Trophoblast cell (in vitro differentiated cells and primary cell): ENCODE measurements around the gene LIMCH1.
"Not testable (repeated sequence)": the region's sequence is repeated elsewhere in the genome, so short reads cannot be mapped to it uniquely, and the experiment has no call there.

Experiments
- DNase-seq, 2 donors: peaks; one replicate each; pipeline ENCODE4 v3.0.0-alpha.2; 2016
- H2AFZ ChIP-seq: 2 replicates; pipeline ENCODE4 v1.6.1; 2013; ENCODE audit warnings: low read length, moderate library complexity, mild to moderate bottlenecking; ENCODE audit not compliant: insufficient read depth, poor library complexity
- H2AK5ac ChIP-seq: 2 replicates; pipeline ENCODE4 v1.6.1; 2013; ENCODE audit warnings: mild to moderate bottlenecking, low read length
- H2BK120ac ChIP-seq: 2 replicates; pipeline ENCODE4 v1.6.1; 2013; ENCODE audit warnings: low read length, mild to moderate bottlenecking, moderate library complexity; ENCODE audit not compliant: insufficient read depth, poor library complexity
- H2BK12ac ChIP-seq: 2 replicates; pipeline ENCODE4 v1.6.1; 2013; ENCODE audit warnings: mild to moderate bottlenecking, low read length, moderate library complexity
- H2BK5ac ChIP-seq: 2 replicates; pipeline ENCODE4 v1.6.1; 2013; ENCODE audit warnings: low read length, low read depth, moderate library complexity, mild to moderate bottlenecking; ENCODE audit not compliant: poor library complexity
- H3K14ac ChIP-seq: 2 replicates; pipeline ENCODE4 v1.6.1; 2013; ENCODE audit warnings: mild to moderate bottlenecking, low read length
- H3K18ac ChIP-seq: 2 replicates; pipeline ENCODE4 v1.6.1; 2013; ENCODE audit warnings: mild to moderate bottlenecking, low read length
- H3K23ac ChIP-seq: 2 replicates; pipeline ENCODE4 v1.6.1; 2013; ENCODE audit warnings: low read length
- H3K27ac ChIP-seq: 2 replicates; pipeline ENCODE4 v1.5.1; 2013; ENCODE audit warnings: low read depth, mild to moderate bottlenecking, inconsistent platforms, low read length, moderate library complexity
- H3K27me3 ChIP-seq: 2 replicates; pipeline ENCODE4 v1.6.1; 2013; ENCODE audit warnings: inconsistent platforms, mild to moderate bottlenecking, low read length, moderate library complexity; ENCODE audit not compliant: insufficient read depth
- H3K36me3 ChIP-seq, 2 experiments: 1 replicate in 1 of 2; 2 replicates in 1 of 2; pipeline ENCODE4 v1.6.1; 2013; ENCODE audit warnings: low read length in 2 of 2, mild to moderate bottlenecking in 2 of 2, moderate library complexity in 1 of 2; ENCODE audit not compliant: insufficient read depth in 2 of 2, control insufficient read depth in 1 of 2
- H3K4ac ChIP-seq: 2 replicates; pipeline ENCODE4 v1.6.1; 2013; ENCODE audit warnings: low read depth, mild to moderate bottlenecking, low read length, moderate library complexity
- H3K4me1 ChIP-seq, 2 experiments: 1 replicate in 1 of 2; 2 replicates in 1 of 2; pipeline ENCODE4 v1.6.1; 2013; ENCODE audit warnings: low read length in 2 of 2, mild to moderate bottlenecking in 2 of 2, moderate library complexity in 1 of 2; ENCODE audit not compliant: insufficient read depth in 2 of 2, control insufficient read depth in 1 of 2
- H3K4me2 ChIP-seq: 2 replicates; pipeline ENCODE4 v1.6.1; 2013; ENCODE audit warnings: inconsistent platforms, mild to moderate bottlenecking, low read length, moderate library complexity
- H3K4me3 ChIP-seq: 2 replicates; pipeline ENCODE4 v1.5.1; 2013; ENCODE audit warnings: mild to moderate bottlenecking, low read depth, low read length, inconsistent platforms
- H3K79me1 ChIP-seq: one replicate; pipeline ENCODE4 v1.6.1; 2013; ENCODE audit warnings: low read length
- H3K79me2 ChIP-seq: 2 replicates; pipeline ENCODE4 v1.6.1; 2013; ENCODE audit warnings: low read length, mild to moderate bottlenecking; ENCODE audit not compliant: control insufficient read depth, insufficient read depth, poor library complexity
- H3K9ac ChIP-seq: 2 replicates; pipeline ENCODE4 v1.6.1; 2013; ENCODE audit warnings: mild to moderate bottlenecking, low read length
- H3K9me3 ChIP-seq: 2 replicates; pipeline ENCODE4 v1.6.1; 2013; ENCODE audit warnings: low read depth, mild to moderate bottlenecking, control low read depth, inconsistent platforms, low read length; ENCODE audit not compliant: insufficient read depth
- H4K12ac ChIP-seq: 2 replicates; pipeline ENCODE4 v1.6.1; 2013; ENCODE audit warnings: low read depth, mild to moderate bottlenecking, low read length, moderate library complexity
- H4K8ac ChIP-seq: 2 replicates; pipeline ENCODE4 v1.6.1; 2013; ENCODE audit warnings: low read depth, mild to moderate bottlenecking, low read length, moderate library complexity
- H4K91ac ChIP-seq: one replicate; pipeline ENCODE4 v1.6.1; 2013; ENCODE audit warnings: low read depth, mild to moderate bottlenecking, low read length, moderate library complexity
- WGBS: extraction: QIAGEN DNeasy Blood & Tissue Kit; methylation state at CpG from one replicate; pipeline ENCODE4 v1.1.7; 2013; ENCODE audit warnings: missing lambda C conversion rate; ENCODE audit not compliant: insufficient read length, insufficient coverage; ENCODE audit errors: extremely low coverage; 5-methylcytosine and 5-hydroxymethylcytosine counted together

LIMCH1 gene

GRCh38 chr4:41737491-41737890 lies 199.5 kb downstream of the LIMCH1 start:
- not testable (repeated sequence) for H4K91ac ChIP-seq, H2AFZ ChIP-seq, H2BK12ac ChIP-seq, H3K79me1 ChIP-seq, H3K23ac ChIP-seq, H2AK5ac ChIP-seq, H3K9me3 ChIP-seq, H3K4me3 ChIP-seq, H3K4ac ChIP-seq, H4K12ac ChIP-seq, H3K4me1 ChIP-seq, H3K18ac ChIP-seq, H3K14ac ChIP-seq, H2BK5ac ChIP-seq, H4K8ac ChIP-seq, H3K4me2 ChIP-seq, H2BK120ac ChIP-seq, H3K27me3 ChIP-seq, H3K79me2 ChIP-seq, H3K9ac ChIP-seq, H3K27ac ChIP-seq, H3K36me3 ChIP-seq
- peak; percentile 74 for DNase-seq
- WGBS, result no CpG with 5 or more reads among the region's 8 CpGs

GRCh38 chr4:41741354-41741753 lies 203.4 kb downstream of the LIMCH1 start:
- Histone ChIP-seq H4K12ac (no peak overlapping the region), H3K79me2 (no peaks in the 10 kb centered on the region), H3K36me3 (no peaks in the 10 kb centered on the region), H3K4me2 (no peak overlapping the region), H3K4ac (no peak overlapping the region), H2BK120ac (no peak overlapping the region), H3K9me3 (peaks cover 11% of the 10 kb centered on the region), H4K8ac (no peak overlapping the region), H3K18ac (no peak overlapping the region), H2AFZ (no peak overlapping the region), H3K9ac (no peak overlapping the region), H4K91ac (no peak overlapping the region), H2BK5ac (no peak overlapping the region), H3K79me1 (no peaks in the 10 kb centered on the region), H3K14ac (no peak overlapping the region), H3K27me3 (peaks cover 39% of the 10 kb centered on the region), H2AK5ac (no peak overlapping the region), H3K4me3 (no peak overlapping the region), H3K4me1 (peaks cover 0 to 4% of the 10 kb centered on the region in 2 experiments), H3K27ac (no peak overlapping the region), H3K23ac (no peak overlapping the region), H2BK12ac (no peak overlapping the region)
- no peak for DNase-seq
- no CpG with 5 or more reads among the region's 2 CpGs for WGBS

DNA sequence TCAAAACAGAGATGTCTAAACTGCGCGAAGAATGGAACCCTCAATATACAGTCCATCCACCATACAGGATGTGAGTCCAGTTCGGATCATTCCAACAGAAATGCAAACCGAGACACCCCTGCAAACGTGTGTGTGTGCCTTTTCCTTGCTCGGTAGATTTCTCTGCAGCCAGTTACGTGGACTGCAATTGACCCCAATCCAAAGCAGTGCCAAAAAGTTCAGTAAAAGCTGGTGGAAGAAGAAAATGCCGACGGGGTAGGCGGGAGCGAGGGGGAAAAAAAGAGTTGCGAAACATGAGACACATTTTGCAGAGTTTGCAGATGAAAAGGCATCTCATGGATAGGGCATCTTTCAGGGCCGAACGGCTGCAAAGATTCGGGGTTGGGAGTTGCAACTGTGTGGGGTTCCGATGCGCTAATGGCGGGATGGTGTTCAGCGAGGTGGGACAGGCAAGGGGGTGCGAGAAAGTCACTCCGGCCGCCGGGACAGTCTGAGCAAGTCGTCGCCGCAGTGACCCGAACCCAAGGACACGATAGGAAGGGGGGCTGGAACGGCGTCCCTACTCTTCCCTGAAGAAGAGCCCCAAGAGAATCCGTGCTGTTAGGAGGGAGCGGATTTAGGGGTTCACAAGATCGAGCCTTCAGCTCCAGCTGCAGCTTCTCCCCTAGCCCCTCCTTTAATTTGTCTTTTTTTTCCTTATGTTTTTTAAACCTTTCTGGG lies 206.8 kb downstream of the LIMCH1 start:
- H3K23ac ChIP-seq, result peak overlapping the region; percentile 86

DNA sequence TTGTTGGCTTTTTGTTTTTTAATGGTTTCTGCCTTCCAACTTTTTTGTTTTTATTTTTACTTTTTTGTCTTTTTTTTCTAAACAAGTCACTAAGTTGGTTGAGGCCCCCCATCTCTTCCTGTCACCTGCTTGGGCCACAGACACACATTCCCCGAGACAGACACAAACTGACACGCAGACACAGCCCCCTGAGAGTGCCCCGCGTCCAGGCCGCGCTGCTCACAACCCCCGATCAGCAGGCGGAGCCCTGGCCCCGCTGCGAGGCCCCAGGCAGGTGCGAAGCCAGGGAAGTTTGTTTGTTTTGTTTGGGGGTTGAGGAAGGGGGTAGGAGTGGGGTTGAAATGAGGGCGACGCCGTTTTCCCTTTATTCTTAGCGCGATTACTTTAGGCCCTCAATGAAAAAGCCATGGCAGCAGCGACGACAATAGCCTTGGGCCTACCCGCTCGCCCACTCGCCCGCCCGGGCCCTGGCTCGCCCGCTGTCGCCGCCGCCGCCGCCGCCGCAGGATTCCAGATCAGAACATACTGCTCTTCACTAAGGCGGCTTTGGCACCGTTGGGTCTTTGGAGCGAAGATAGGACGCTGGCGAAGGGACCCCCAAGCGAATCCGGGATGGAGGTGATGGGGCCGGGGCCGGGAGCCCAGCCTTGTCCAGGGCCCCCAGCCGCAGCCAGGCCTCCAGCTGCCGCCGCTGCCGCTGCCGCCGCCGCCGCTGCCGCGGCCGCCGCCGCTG lies 207.5 kb downstream of the LIMCH1 start:
- H4K91ac ChIP-seq, result no peak overlapping the region
- WGBS, result no CpG with 5 or more reads among the region's 54 CpGs
- H3K36me3 ChIP-seq, result no peaks in the 10 kb centered on the region
- H3K79me1 ChIP-seq, result no peaks in the 10 kb centered on the region
- no peak overlapping the region for H2AFZ ChIP-seq
- H2BK12ac ChIP-seq, result no peak overlapping the region
- H3K27me3 ChIP-seq, result peaks cover 78% of the 10 kb centered on the region
- H3K4me2 ChIP-seq, result no peak overlapping the region
- H3K14ac ChIP-seq, result no peak overlapping the region
- H3K4me1 ChIP-seq, result peaks cover 0 to 4% of the 10 kb centered on the region in 2 experiments
- no peak overlapping the region for H4K8ac ChIP-seq
- H3K79me2 ChIP-seq, result no peaks in the 10 kb centered on the region
- no peak for DNase-seq
- no peak overlapping the region for H3K27ac ChIP-seq
- no peak overlapping the region for H3K23ac ChIP-seq
- no peak overlapping the region for H3K9ac ChIP-seq
- no peak overlapping the region for H2AK5ac ChIP-seq
- H3K18ac ChIP-seq, result no peak overlapping the region
- H3K4ac ChIP-seq, result no peak overlapping the region
- no peak overlapping the region for H4K12ac ChIP-seq
- H3K4me3 ChIP-seq, result no peak overlapping the region
- no peak overlapping the region for H2BK120ac ChIP-seq
- peaks cover 11% of the 10 kb centered on the region for H3K9me3 ChIP-seq
- H2BK5ac ChIP-seq, result no peak overlapping the region

More for the DNA sequence above, 206.8 kb downstream of the LIMCH1 start:
- peaks cover 71% of the 10 kb centered on the region for H3K27me3 ChIP-seq
- no peak overlapping the region for H3K27ac ChIP-seq
- no peaks in the 10 kb centered on the region for H3K79me2 ChIP-seq
- H3K18ac ChIP-seq, result no peak overlapping the region
- no peak overlapping the region for H4K8ac ChIP-seq
- WGBS, result no CpG with 5 or more reads among the region's 33 CpGs
- no peaks in the 10 kb centered on the region for H3K79me1 ChIP-seq
- H4K12ac ChIP-seq, result no peak overlapping the region
- H2AK5ac ChIP-seq, result no peak overlapping the region
- H2BK5ac ChIP-seq, result no peak overlapping the region
- H3K9ac ChIP-seq, result no peak overlapping the region
- peak overlapping the region; percentile 3 for H3K4me3 ChIP-seq
- no peak for DNase-seq
- no peak overlapping the region for H2BK120ac ChIP-seq
- H3K14ac ChIP-seq, result no peak overlapping the region
- no peak overlapping the region for H2BK12ac ChIP-seq
- peaks cover 11% of the 10 kb centered on the region for H3K9me3 ChIP-seq
- peaks cover 0 to 4% of the 10 kb centered on the region in 2 experiments for H3K4me1 ChIP-seq
- no peaks in the 10 kb centered on the region for H3K36me3 ChIP-seq
- no peak overlapping the region for H4K91ac ChIP-seq
- H2AFZ ChIP-seq, result no peak overlapping the region
- no peak overlapping the region for H3K4ac ChIP-seq
- no peak overlapping the region for H3K4me2 ChIP-seq
